Putamen (tissue), 1 donor: ENCODE results near the gene OR10H1.
"Not testable (repeated sequence)": the region's sequence is repeated elsewhere in the genome, so short reads cannot be mapped to it uniquely, and the experiment has no call there.

ENCODE experiments used
- DNase-seq: peaks from one replicate; pipeline ENCODE4 v3.0.0-alpha.2; 2016; ENCODE audit warnings: low spot score

OR10H1 gene

GRCh38 chr19:15828611-15829305 lies 13.3 kb upstream of the OR10H1 start:
- not testable (repeated sequence) for DNase-seq

GRCh38 chr19:15828121-15828610 lies 12.7 kb upstream of the OR10H1 start:
- DNase-seq = no peak

- DNase-seq = no peak
These were observed 10.3 kb upstream of the OR10H1 start for GRCh38 chr19:15825753-15826152.

DNA sequence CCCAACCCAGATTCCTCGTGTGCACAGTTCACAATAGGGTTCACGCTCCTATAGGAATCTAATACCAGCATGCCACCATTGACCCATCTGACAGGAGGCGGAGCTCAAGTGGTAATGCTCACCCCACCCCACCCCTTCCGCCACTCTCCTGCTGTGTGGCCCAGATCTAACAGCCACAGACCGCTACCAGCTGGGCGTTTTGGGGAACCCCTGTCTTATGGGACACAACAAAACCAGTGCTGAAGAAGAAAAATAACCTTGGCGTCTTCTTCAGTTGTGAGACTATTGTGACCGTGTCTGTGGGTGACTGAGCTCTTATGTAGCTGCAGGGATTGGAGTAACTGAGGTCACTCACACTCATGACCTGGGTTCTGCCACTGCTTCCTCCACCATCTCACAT lies 5.2 kb upstream of the OR10H1 start:
- no peak for DNase-seq

- DNase-seq = no peak
These were observed 1.5 kb downstream of the OR10H1 start for GRCh38 chr19:15813916-15814315.

DNA sequence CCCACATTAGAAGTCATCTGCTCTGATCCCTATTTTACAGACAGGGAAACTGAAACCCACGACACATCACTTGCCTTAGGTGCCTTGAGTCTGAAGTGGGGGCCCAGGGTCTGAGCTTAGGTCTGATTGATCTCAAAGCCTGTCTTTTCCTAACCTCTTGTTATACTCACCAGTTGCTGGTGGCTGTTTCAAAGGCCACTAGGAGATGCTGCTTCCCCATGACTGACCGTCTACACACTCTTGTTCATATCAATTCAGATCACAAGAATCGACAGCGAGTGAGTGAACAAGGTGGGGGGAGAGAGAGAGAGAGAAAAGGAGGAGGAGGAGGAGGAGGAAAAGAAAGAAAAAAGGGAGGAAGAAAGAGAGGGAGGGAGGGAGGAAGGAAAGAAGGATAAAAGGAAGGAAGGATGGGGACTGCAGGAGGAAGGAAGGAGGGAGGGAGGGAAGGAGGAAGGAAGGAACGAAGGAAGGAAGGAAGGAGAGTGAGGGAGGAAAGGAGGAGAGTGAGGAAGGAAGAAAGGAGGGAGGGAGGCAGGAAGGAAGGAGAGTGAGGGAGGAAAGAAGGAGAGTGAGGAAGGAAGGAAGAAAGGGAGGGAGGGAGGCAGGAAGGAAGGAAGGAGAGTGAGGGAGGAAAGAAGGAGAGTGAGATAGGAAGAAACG lies 3.3 kb downstream of the OR10H1 start:
- DNase-seq = no peak

DNA sequence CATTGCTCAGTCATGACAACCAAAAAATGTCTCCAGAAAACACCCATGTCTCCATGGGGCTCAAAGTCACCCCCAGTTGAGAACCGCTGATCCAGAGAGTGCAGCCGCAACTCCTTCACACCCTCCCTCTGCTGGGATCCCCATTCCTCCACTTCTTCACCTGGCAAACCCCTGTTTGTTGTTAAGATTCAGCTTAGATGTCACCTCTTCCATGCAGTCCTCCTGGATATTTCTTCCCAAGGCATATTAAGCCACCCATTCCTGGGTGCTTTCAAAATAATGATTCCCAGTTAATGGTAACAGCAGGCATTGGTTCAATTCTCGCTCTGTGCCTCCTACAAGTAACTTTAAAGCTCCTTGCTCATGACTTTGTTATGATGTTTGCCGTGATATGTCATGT lies 4.0 kb downstream of the OR10H1 start:
- DNase-seq = no peak

DNA sequence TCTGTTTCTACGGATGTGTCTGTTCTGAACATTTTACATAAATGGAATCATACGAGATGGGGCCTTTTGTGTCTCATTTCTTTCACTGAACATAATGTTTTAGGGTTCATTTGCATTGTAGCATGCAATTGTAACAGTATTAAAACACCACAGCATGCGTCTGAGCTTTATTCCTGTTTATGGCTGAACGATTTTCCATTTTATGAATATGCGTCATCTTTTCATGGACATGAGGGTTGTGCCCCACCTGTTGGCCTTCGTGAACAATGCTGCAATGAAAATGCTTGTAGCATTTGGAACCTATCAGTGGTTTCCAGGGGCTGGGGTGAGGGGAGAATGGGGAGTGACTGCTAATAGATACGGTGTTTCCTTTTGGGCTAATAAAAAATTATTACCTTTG lies 5.1 kb downstream of the OR10H1 start:
- DNase-seq = no peak

DNA sequence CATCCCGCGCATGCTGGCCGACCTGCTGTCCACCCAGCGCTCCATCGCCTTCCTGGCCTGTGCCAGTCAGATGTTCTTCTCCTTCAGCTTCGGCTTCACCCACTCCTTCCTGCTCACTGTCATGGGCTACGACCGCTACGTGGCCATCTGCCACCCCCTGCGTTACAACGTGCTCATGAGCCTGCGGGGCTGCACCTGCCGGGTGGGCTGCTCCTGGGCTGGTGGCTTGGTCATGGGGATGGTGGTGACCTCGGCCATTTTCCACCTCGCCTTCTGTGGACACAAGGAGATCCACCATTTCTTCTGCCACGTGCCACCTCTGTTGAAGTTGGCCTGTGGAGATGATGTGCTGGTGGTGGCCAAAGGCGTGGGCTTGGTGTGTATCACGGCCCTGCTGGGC lies 21.2 kb downstream of the OR10H1 start:
- DNase-seq = not testable (repeated sequence)

- DNase-seq = no peak
These were observed 25.4 kb downstream of the OR10H1 start for GRCh38 chr19:15790096-15790495.

DNA sequence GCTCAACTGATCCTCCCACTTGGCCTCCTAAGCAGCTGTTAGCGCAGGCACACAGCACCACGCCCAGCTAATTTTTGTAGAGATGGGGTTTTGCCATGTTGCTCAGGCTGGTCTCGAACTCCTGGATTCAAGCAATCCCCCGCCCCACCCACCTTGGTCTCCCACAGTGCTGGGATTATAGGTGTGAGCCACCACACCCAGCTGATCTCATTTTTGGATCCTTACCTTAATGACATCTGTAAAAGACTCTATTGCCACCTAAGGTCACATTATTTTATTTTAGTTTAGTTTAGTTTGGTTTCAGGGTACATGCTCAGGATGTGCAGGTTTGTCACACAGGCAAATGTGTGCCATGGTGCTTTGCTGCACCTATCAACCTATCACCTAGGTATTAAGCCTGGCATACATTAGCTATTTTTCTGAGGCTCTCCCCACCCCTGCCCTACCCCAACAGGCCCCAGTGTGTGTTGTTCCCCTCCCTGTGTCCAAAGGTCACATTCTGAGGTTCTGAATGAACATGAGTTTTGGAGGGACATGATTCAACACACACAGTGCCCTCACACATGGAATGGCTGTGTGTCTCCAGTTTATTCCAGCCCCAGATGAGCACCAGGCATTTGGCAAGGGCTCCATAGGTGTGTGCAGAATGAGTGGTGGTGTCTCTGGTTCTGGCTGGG lies 26.7 kb downstream of the OR10H1 start:
- no peak for DNase-seq

DNA sequence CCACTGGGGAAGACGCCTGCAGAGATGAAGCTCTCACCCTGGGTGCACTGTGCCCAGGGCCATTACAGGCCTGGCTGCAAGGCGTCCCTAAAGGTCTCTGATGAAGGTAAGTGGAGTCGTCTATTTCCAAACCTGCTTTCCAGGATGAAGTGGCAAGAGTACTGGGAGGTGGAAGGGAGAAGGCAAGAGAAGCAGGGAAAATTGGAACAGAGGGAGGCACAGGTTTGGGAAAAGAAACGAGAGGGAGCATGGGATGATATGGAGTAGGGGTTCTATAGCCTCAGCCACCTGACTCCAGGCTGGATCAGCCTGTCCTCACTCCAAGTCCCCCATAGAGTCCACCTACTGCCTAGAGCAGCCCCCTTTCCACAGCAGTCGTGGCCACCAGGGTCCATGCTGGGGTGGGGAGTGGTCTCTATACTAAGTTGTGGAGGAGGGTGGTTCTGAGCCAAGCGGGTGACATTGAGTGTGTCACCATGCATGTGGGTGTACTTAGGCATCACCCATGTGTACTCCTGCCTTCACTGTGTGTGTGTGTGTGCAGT lies 27.8 kb downstream of the OR10H1 start, which contains the start of gene OR10H5:
Gene OR10H5, plus strand, starts transcription at position 51 of the 545 bp plus-strand sequence. CDS start 6,388 bp downstream, outside the sequence.
- DNase-seq = no peak

DNA sequence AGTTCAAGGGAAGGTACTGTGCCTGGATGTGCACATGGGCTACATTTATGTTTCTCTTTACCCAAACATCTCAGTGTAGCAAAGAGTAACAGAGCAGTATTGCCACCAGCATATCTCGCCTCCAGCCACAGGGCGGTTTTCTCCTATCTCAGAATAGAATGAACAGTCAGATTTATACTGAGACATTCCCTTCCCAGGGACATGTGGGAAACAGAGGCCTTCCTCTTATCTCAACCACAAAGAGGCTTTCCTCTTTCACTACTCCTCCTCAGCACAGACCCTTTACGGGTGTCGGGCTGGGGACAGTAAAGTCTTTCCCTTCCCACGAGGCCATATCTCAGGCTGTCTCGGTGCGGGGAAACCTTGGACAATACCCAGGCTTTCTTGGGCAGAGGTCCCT lies 32.6 kb downstream of the OR10H1 start:
- DNase-seq = not testable (repeated sequence)

GRCh38 chr19:15782211-15782610 lies 33.3 kb downstream of the OR10H1 start:
- DNase-seq = no peak

GRCh38 chr19:15781661-15782060 lies 33.8 kb downstream of the OR10H1 start:
- DNase-seq = no peak

DNA sequence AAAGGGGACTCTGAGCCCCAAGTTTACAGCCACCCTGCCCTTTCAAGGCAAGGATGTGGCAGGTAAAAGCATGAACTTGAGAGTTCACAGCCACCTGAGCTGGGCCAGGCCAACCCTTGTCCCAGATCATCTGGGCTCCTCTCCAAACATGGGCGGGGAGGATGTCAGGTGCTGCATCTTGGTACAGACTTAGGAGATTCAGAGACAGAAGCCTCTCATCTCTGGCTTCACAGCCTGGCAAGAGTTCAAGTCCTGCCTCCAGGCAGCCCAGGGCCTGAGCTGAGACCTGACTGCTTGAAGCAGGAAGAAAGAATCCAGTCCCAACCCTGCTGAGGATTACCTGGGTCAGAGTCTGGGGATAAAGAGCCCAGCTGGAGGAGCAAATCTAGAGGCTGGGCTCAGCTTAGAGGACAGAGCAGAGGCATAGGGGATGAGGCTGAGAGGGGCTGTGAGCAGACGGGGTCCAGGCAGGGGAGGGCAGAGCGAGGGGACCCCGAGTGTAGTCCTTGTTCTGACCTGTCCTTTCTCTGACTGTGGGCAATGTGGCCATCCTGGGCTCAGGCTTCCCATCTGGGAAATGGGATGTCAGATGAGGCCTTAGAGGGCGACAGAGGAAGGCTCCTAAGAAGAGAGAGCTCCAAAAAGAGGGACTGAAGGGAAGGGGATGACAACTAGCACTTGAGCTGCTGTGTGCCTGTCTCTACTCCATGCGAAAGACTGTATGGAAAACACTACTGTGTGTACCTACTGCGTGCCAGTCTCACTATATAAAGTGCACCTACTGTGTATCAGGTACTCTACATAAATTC lies 34.6 kb downstream of the OR10H1 start:
- no peak for DNase-seq

DNA sequence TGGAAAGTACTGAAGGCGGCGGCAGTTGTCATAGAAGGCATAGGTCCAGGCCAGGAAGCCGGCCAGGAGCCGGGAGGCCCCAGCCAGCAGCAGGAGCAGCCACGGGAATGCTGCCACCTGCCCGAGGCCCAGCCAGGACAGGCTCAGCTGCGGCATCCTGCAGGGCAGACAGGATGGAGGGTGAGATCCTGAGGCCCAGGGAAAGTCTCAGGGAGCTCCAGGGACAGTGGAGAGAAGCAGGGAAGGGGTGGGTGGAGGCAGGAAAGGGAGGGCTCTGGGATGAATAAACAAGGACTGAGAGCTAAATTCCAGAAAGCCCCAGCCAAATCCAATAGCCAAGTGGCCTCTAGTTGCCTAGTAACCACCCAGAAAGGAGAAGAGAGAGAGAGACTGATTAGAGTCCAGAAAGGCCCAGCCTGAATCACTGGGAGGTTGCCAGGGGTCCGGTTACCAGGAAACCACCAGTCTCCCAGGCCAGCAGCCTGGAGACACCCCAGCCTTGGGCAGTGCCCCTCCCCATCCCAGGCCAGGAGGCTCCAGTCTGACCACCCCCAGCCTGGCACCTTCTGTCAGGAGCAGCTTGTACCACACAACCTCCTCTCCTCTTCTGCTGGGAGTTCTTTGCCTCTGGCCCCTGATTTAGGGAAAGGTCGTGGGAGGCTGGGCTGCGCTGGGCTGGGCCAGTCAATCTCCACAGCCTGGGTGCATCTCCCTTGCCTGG lies 35.5 kb downstream of the OR10H1 start:
- DNase-seq = peak; percentile 88

DNA sequence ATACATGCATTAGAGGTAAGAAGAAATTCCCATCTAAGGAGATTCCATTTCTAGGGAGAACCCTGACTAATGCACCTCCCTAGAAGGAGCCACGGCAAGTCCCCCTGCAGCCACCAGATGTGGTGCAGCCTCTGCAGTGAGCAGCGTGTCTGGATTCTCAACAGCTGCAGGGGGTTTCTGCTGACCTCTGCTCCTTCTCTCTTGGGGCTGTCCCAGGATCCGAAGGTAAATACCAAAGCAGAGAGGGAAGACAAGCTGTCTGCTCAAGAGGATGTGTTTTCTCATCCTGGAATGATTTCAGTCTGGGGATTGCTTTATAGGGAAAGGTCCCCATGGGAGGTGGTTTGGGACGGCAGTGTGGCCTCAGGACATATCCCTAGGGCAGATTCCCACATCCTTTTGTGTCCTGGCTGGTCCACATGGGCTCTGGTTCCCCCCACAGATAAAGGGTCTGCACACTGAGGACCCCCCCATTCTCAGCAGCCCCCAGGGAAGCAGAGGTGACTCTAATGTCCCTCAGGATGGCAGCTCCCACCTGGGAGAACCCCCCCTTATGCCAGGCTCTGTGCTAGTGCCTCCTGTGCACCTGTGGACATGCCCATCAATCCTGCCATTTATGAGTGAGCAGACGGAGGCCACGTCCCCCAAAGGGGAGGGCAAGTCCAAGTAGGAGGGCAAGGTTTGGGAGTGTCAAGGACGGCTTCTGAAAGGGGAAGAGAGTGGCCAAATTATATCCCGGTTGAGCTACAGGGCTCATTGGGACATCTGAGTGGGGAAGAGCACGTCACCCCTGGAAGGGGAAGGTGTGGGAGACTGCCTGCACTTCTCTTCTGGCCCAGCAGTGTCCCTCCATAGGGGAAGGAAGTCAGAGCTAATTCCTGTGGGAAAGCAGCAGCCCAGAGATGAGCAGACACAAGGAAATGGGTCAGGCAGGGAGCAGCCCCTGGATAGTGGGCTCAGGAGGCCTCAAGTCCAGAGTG lies 38.2 kb downstream of the OR10H1 start:
- DNase-seq = no peak

- no peak for DNase-seq
These were observed 39.2 kb downstream of the OR10H1 start for GRCh38 chr19:15776264-15776663.

GRCh38 chr19:15775249-15775648 lies 40.2 kb downstream of the OR10H1 start:
- no peak for DNase-seq
